ENCODE results near the gene LXN.

GRCh38 chr3:158718490-158719170, 46.2 kb upstream of the LXN start:
- TF ChIP-seq EZH2 (IDR thresholded peaks at IDR 0.05; ENCODE audit: insufficient read depth, poor library complexity, severe bottlenecking) (no peak), EZH2phosphoT487 (IDR thresholded peaks at IDR 0.05; ENCODE audit: insufficient read depth, low read depth) (peak; percentile 82; the same call in 1 of the 2 replicates)

Data from GM23248 (cell line).